Kidney epithelial cell (primary cell): ENCODE data around the gene RAI1. TPM values are rescaled to one million over a fixed set of nuclear protein-coding genes. Genes with fewer than 3 reads are reported as not detected.

Experiments used
- DNase-seq: peaks from one replicate; pipeline ENCODE4 v3.0.0-alpha.2; 2010; ENCODE audit warnings: low read depth
- H3K27me3 ChIP-seq: 2 replicates; pipeline ENCODE4 v1.6.0; 2011; ENCODE audit warnings: low read length; ENCODE audit not compliant: control insufficient read depth, insufficient read depth
- H3K36me3 ChIP-seq: 2 replicates; pipeline ENCODE4 v1.5.1; 2011; ENCODE audit warnings: low read length; ENCODE audit not compliant: control insufficient read depth, insufficient read depth
- H3K4me3 ChIP-seq: 2 replicates; pipeline ENCODE4 v1.5.1; 2011; ENCODE audit warnings: low read depth, mild to moderate bottlenecking, control low read depth, low read length
- total RNA-seq: library from RNA; depleted of rRNA; stranded (reverse); fragments of >200 nt; gene quantifications from 2 replicates; pipeline ENCODE4 v1.2.3, GENCODE V29; 2015
- TF ChIP-seq, protein P1 (sequence below): IDR thresholded peaks from 2 replicates; pipeline ENCODE4 v1.5.1; 2011; ENCODE audit warnings: mild to moderate bottlenecking, moderate library complexity, low read length, control low read depth, inconsistent platforms; ENCODE audit not compliant: insufficient read depth, poor library complexity, severe bottlenecking

Gene RAI1
- total RNA-seq, 1 donor from 2014 or later, result 31.3 TPM

DNA sequence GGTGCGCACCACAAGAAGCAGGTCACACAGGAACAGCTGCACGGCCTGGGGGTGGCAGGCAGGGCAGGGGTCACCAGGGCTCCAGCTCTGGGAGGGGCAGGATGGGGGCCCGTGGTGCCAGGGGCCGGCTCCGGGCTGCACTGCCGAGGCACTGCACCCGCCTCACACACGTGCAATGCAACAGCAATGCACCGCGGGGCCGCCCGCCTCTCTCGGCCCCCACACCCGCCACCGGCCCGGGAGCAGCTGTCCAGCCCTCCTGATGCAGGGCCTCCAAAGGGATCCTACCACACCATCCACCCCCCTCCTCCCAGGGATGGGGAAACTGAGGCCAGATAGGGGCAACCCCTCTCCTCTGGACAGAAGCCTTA, 132.5 kb downstream of the RAI1 start:
- no peaks in the 10 kb centered on the region for H3K27me3 ChIP-seq
- peaks cover 5% of the 10 kb centered on the region for H3K36me3 ChIP-seq
- DNase-seq, result no peak
- H3K4me3 ChIP-seq, result no peak overlapping the region
- TF ChIP-seq, protein P1, sequence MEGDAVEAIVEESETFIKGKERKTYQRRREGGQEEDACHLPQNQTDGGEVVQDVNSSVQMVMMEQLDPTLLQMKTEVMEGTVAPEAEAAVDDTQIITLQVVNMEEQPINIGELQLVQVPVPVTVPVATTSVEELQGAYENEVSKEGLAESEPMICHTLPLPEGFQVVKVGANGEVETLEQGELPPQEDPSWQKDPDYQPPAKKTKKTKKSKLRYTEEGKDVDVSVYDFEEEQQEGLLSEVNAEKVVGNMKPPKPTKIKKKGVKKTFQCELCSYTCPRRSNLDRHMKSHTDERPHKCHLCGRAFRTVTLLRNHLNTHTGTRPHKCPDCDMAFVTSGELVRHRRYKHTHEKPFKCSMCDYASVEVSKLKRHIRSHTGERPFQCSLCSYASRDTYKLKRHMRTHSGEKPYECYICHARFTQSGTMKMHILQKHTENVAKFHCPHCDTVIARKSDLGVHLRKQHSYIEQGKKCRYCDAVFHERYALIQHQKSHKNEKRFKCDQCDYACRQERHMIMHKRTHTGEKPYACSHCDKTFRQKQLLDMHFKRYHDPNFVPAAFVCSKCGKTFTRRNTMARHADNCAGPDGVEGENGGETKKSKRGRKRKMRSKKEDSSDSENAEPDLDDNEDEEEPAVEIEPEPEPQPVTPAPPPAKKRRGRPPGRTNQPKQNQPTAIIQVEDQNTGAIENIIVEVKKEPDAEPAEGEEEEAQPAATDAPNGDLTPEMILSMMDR, result no peak

DNA sequence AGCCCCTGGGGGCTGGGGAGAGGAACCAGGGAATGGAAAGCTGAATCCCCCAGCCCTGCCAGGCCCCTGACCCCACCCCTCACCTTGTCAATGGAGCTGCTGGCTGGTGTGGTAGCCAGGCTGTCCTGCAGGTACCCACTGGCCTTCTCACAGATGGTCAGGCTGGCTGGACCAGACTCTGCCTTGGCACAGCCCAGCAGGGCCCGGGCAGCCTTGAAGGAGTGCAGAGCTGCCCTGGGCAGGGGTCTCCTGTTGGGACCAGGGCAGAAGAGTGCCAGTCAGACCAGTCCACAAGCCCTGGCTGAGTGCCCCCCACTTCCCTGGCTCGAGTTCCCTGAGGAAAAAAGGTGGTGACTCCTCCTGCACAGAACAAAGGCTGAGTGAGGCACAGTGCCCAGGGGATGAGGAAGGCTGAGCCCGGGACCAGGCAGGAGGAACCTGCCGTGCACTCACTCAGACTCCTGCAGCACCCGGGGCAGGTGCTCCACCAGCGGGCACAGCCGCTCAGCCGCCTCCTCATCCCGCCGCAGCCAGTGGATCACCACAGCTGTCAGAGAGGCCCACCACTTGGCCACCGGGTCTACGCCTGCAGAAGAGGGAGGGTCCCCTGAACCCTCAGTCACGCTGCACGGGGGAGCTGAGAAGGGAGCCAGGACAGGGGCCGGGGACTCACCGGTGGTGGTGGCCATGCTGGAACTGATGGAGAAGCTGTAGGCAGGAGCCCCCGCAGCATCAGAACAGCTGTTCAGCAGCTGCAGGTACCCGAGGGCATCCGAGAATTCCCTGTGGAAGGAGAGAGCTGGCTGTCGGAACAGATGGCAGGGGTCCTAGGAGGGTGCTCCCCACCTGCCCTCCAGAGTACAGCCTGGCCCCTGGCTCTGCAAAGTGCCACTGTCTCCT, 133.2 kb downstream of the RAI1 start:
- H3K36me3 ChIP-seq, result peaks cover 5% of the 10 kb centered on the region
- DNase-seq, result no peak
- TF ChIP-seq, protein P1, result no peak

DNA sequence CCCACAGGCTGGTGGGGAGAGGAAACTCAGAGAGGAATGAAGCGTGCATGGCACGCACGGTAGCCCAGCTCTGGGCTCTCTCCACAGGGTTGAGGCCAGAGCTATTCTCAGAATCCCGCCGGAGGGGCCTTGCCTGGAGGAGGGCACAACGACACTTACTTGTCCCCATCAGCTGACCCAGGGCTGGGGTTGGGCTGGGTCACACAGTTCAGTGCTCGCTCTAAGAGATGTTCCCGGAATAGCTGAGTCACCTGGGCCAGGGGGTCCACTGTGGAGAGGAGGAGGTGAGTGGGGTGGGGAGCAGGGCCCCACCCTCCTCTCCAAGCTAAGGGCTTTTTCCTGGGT, 133.8 kb downstream of the RAI1 start:
- no peak for DNase-seq
- no peak overlapping the region for H3K4me3 ChIP-seq
- H3K36me3 ChIP-seq, result peaks cover 5% of the 10 kb centered on the region
- TF ChIP-seq, protein P1, result no peak
- H3K27me3 ChIP-seq, result no peaks in the 10 kb centered on the region

More for the DNA sequence above, 133.2 kb downstream of the RAI1 start:
- Histone ChIP-seq H3K4me3 (no peak overlapping the region), H3K27me3 (no peaks in the 10 kb centered on the region)

DNA sequence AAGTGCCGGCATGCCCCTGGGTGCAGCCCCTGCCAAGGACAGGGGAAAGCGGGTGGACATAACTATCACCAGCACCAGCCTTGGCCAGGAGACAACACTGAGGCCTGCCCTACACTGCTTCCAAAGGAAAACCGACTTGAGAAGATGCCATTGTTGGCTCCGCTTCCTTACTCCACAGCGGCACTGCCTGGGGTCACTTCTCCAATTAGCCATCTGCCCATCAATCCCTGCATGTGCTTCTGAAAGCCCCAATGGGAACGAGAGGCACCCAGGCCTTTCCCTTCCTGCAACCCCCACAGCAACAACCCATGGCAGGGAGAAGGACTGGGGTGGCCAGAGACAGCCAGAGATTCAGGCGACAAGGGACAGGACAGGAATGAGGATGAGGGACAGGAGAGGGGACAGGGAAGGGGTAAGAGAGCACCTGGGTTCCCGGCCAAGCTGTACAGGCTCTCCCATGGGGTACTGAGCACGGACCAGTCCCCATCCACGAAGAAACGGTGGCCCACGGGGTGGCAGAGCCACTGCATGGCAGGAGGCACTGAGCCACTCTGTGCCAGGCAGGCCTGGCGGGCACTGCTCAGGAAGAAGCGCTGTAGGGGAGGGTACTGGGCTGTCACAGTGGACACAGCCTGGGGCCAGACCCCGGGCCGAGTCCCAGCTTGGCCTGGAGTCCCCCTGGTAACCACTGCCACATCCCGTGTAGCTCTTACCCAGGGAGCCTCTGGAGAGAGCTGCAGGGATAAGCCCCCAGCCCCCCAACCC, 134.4 kb downstream of the RAI1 start:
- Histone ChIP-seq H3K36me3 (peaks cover 9% of the 10 kb centered on the region), H3K4me3 (no peak overlapping the region), H3K27me3 (no peaks in the 10 kb centered on the region)
- DNase-seq, result no peak
- TF ChIP-seq, protein P1, result no peak

DNA sequence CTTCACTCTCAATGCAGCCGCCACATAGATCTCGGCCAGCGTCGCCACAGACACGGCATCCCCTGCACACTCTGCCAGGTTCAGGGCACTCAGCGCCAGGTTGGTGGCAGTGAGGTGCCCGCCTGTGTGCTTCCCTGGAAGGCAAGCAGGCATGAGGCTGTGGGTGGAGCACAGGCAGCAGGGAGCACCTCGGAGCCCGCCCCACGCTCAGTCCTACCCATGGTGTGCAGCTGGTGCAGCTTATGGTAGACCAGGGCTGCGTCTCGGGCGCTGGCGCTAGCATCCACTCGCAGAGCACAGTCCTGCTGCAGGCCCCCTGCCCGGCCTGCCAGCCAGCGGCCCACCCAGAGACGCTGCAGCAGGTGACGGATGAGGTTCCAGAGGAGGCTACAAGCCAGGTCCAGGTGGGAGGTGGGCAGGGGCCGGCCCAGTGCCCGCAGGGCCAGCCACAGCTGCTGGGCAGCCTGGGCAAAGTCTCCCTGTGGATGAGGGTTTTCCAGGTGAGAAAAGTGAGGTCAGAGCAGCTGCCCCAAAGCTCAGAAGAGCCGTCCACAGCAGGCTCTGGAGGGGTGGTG, 135.1 kb downstream of the RAI1 start:
- Histone ChIP-seq H3K4me3 (no peak overlapping the region), H3K27me3 (no peaks in the 10 kb centered on the region), H3K36me3 (peaks cover 9% of the 10 kb centered on the region)
- TF ChIP-seq, protein P1, result no peak
- DNase-seq, result no peak
